ENCODE measurements around the gene NLRP1. TPM values are rescaled to one million over a fixed set of nuclear protein-coding genes. Genes with fewer than 3 reads are reported as not detected.

Gene NLRP1
- 116 TPM for total RNA-seq

GRCh38 chr17:5584383-5585286, at the start of gene NLRP1:
NLRP1 (minus strand) TSS chr17:5584509; CDS start chr17:5583957, 552 bp downstream.

GRCh38 chr17:5486206-5487124, 97.8 kb downstream of the NLRP1 start, which contains the start of gene MIS12:
MIS12 (plus strand) TSS chr17:5486566; CDS start chr17:5488863, 2,297 bp downstream.

GRCh38 chr17:5485270-5486205, 98.8 kb downstream of the NLRP1 start, which contains the start of gene DERL2:
DERL2 (minus strand) TSS chr17:5486178; CDS start chr17:5486161, 17 bp downstream.

Other genes starting within 250 kb of the NLRP1 start
- 54.4 TPM for gene NUP88, start 164.8 kb downstream of the NLRP1 start, total RNA-seq
- gene RPAIN, start 164.3 kb downstream of the NLRP1 start, total RNA-seq: 62.3 TPM
- gene C1QBP, start 145.4 kb downstream of the NLRP1 start, total RNA-seq: 134 TPM
- 15.2 TPM for gene DHX33, start 115.5 kb downstream of the NLRP1 start, total RNA-seq
- 55.1 TPM for gene DERL2, start 98.3 kb downstream of the NLRP1 start, total RNA-seq
- gene MIS12, start 97.9 kb downstream of the NLRP1 start, total RNA-seq: 17.5 TPM

All from diencephalon (tissue), 1 donor.